ENCODE measurements around the gene ZIC5. TPM values are rescaled to one million over a fixed set of nuclear protein-coding genes. Genes with fewer than 3 reads are reported as not detected.

The ZIC5 gene
- total and polyA plus RNA-seq, 4 donors: not detected

DNA sequence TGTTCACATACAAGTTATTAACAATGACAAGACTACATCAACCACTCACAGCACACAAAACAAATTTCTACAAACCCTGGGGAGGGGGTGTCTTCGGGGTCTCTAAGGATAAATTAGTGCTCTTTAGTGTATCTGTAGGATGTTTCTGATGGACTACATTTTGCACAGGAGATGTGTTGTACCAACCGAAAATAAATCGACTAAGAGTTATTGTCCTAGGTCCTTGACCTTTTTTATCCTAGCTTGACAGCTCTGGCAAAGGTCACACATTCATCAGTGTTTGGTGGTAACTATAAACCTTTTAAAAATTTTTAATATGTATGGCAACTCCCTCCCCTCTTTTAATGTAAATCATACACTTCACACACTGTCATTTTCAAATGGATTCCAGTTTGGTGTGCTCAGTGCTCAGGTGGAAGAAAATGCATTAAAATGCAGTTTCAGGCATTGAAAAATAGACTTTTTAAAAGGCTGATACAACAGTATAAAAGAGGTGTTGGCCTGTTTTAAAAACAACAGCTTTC is 7.7 kb downstream of the ZIC5 start:
- H3K4me1 ChIP-seq (ENCODE audit: control insufficient read depth in 4 of 4, insufficient read depth in 4 of 4, low read length in 3 of 4): peaks cover 0 to 10% (median 6%) of the 10 kb centered on the region in 4 donors
- H3K9ac ChIP-seq (ENCODE audit: low read depth in 1 of 2, low read length in 2 of 2): no peak overlapping the region
- H3K4me3 ChIP-seq (ENCODE audit: low read depth in 1 of 3, low read length in 3 of 3): no peak overlapping the region
- DNase-seq (ENCODE audit: low spot score): no peak
- TF ChIP-seq RXRA (IDR thresholded peaks at IDR 0.05): no peak
- H3K36me3 ChIP-seq (ENCODE audit: control insufficient read depth in 4 of 4, insufficient read depth in 3 of 4, low read depth in 1 of 4, low read length in 3 of 4): no peaks in the 10 kb centered on the region
- peaks cover 2 to 45% (median 19%) of the 10 kb centered on the region in 4 donors for H3K27me3 ChIP-seq (ENCODE audit: control insufficient read depth in 4 of 4, insufficient read depth in 4 of 4, low read length in 3 of 4)
- H3K27ac ChIP-seq (ENCODE audit: low read depth in 1 of 2, low read length in 2 of 2): no peak overlapping the region
- peaks cover 0 to under 1% (median 0%) of the 10 kb centered on the region in 4 donors for H3K9me3 ChIP-seq (ENCODE audit: control insufficient read depth in 4 of 4, low read length in 3 of 4)
- 56% methylated on average over 3 of the region's 3 CpGs for WGBS

DNA sequence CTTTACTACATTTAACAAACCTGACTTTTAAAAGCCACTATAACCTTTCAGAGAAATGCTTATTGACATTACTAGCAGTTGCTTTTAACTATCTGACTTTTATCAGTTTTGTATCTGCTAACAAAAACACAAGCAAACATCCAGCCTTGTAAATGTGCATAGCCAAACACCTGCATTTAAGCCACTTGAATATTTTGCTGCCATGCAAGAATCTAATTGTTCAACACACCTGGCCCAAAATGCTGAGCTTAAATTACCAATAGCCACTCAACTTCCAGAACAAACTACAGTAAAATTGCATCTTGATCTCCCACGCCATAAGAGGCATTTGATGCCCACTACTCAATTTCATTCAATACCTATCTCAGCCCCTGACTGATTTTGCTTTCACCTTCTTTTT is 9.3 kb downstream of the ZIC5 start:
- H3K27me3 ChIP-seq (ENCODE audit: control insufficient read depth in 4 of 4, insufficient read depth in 4 of 4, low read length in 3 of 4): peaks cover 3 to 48% (median 20%) of the 10 kb centered on the region in 4 donors
- no peak overlapping the region for H3K4me3 ChIP-seq (ENCODE audit: low read depth in 1 of 3, low read length in 3 of 3)
- TF ChIP-seq YY1 (IDR thresholded peaks at IDR 0.05) (no peak), FOXA2 (IDR thresholded peaks at IDR 0.05) (no peak)
- H3K36me3 ChIP-seq (ENCODE audit: control insufficient read depth in 4 of 4, insufficient read depth in 3 of 4, low read depth in 1 of 4, low read length in 3 of 4): no peaks in the 10 kb centered on the region
- no peak overlapping the region for H3K27ac ChIP-seq (ENCODE audit: low read depth in 1 of 2, low read length in 2 of 2)
- DNase-seq (ENCODE audit: low spot score): no peak
- H3K9ac ChIP-seq (ENCODE audit: low read depth in 1 of 2, low read length in 2 of 2): no peak overlapping the region
- no peaks in the 10 kb centered on the region for H3K9me3 ChIP-seq (ENCODE audit: control insufficient read depth in 4 of 4, low read length in 3 of 4)
- WGBS: 76% methylated on average over 1 of the region's 1 CpG
- H3K4me1 ChIP-seq (ENCODE audit: control insufficient read depth in 4 of 4, insufficient read depth in 4 of 4, low read length in 3 of 4): peaks cover 0 to 8% (median 7%) of the 10 kb centered on the region in 4 donors

DNA sequence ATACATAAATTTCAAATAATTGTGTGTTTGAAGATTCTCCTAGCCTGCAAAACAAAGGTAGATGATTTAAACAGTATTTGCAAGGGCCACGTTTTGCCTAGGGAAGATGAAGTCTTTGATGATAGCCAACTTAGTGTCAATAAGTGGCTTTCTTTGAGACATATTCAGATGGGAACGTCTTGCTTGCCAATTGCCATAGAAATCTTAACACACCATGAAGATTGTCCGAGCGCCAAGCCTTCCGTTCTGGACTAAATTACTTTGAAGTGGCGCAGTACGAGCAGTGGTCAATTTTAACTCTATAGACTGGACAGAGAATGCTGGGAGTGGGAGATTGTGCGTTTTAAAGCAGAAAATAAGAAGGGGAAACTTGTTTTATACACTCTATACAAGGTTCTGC is 9.9 kb downstream of the ZIC5 start:
- no peak overlapping the region for H3K9ac ChIP-seq (ENCODE audit: low read depth in 1 of 2, low read length in 2 of 2)
- no peaks in the 10 kb centered on the region for H3K36me3 ChIP-seq (ENCODE audit: control insufficient read depth in 4 of 4, insufficient read depth in 3 of 4, low read depth in 1 of 4, low read length in 3 of 4)
- DNase-seq (ENCODE audit: low spot score): no peak
- 74% methylated on average over 8 of the region's 8 CpGs for WGBS
- peaks cover 4 to 13% (median 13%) of the 10 kb centered on the region in 4 donors for H3K4me1 ChIP-seq (ENCODE audit: control insufficient read depth in 4 of 4, insufficient read depth in 4 of 4, low read length in 3 of 4)
- no peaks in the 10 kb centered on the region for H3K9me3 ChIP-seq (ENCODE audit: control insufficient read depth in 4 of 4, low read length in 3 of 4)
- no peak overlapping the region for H3K27ac ChIP-seq (ENCODE audit: low read depth in 1 of 2, low read length in 2 of 2)
- H3K27me3 ChIP-seq (ENCODE audit: control insufficient read depth in 4 of 4, insufficient read depth in 4 of 4, low read length in 3 of 4): peaks cover 3 to 46% (median 19%) of the 10 kb centered on the region in 4 donors
- TF ChIP-seq HNF4A (conservative IDR thresholded peaks at IDR 0.05): no peak
- TF ChIP-seq, protein P1, sequence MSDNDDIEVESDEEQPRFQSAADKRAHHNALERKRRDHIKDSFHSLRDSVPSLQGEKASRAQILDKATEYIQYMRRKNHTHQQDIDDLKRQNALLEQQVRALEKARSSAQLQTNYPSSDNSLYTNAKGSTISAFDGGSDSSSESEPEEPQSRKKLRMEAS (IDR thresholded peaks at IDR 0.05): no peak
- TF ChIP-seq JUND (IDR thresholded peaks at IDR 0.05): no peak
- no peak for TF ChIP-seq HNF4G (IDR thresholded peaks at IDR 0.05)
- TF ChIP-seq, protein P2, sequence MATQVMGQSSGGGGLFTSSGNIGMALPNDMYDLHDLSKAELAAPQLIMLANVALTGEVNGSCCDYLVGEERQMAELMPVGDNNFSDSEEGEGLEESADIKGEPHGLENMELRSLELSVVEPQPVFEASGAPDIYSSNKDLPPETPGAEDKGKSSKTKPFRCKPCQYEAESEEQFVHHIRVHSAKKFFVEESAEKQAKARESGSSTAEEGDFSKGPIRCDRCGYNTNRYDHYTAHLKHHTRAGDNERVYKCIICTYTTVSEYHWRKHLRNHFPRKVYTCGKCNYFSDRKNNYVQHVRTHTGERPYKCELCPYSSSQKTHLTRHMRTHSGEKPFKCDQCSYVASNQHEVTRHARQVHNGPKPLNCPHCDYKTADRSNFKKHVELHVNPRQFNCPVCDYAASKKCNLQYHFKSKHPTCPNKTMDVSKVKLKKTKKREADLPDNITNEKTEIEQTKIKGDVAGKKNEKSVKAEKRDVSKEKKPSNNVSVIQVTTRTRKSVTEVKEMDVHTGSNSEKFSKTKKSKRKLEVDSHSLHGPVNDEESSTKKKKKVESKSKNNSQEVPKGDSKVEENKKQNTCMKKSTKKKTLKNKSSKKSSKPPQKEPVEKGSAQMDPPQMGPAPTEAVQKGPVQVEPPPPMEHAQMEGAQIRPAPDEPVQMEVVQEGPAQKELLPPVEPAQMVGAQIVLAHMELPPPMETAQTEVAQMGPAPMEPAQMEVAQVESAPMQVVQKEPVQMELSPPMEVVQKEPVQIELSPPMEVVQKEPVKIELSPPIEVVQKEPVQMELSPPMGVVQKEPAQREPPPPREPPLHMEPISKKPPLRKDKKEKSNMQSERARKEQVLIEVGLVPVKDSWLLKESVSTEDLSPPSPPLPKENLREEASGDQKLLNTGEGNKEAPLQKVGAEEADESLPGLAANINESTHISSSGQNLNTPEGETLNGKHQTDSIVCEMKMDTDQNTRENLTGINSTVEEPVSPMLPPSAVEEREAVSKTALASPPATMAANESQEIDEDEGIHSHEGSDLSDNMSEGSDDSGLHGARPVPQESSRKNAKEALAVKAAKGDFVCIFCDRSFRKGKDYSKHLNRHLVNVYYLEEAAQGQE (IDR thresholded peaks at IDR 0.05): no peak
- no peak for TF ChIP-seq NR2F2 (IDR thresholded peaks at IDR 0.05)
- TF ChIP-seq SP1 (IDR thresholded peaks at IDR 0.05): no peak
- no peak for TF ChIP-seq RXRA (IDR thresholded peaks at IDR 0.05)
- TF ChIP-seq, protein P3, sequence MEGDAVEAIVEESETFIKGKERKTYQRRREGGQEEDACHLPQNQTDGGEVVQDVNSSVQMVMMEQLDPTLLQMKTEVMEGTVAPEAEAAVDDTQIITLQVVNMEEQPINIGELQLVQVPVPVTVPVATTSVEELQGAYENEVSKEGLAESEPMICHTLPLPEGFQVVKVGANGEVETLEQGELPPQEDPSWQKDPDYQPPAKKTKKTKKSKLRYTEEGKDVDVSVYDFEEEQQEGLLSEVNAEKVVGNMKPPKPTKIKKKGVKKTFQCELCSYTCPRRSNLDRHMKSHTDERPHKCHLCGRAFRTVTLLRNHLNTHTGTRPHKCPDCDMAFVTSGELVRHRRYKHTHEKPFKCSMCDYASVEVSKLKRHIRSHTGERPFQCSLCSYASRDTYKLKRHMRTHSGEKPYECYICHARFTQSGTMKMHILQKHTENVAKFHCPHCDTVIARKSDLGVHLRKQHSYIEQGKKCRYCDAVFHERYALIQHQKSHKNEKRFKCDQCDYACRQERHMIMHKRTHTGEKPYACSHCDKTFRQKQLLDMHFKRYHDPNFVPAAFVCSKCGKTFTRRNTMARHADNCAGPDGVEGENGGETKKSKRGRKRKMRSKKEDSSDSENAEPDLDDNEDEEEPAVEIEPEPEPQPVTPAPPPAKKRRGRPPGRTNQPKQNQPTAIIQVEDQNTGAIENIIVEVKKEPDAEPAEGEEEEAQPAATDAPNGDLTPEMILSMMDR (IDR thresholded peaks at IDR 0.05; ENCODE audit: low read depth, low read length, missing input control): no peak
- no peak overlapping the region for H3K4me3 ChIP-seq (ENCODE audit: low read depth in 1 of 3, low read length in 3 of 3)

Data from liver (tissue), 9 donors.